Neural progenitor cell (in vitro differentiated cells): ENCODE data around the gene PDK4. TPM values are rescaled to one million over a fixed set of nuclear protein-coding genes. Genes with fewer than 3 reads are reported as not detected.

ENCODE experiments used
- DNase-seq: peaks from one replicate; pipeline ENCODE4 v3.0.0-alpha.2; 2016; ENCODE audit warnings: low spot score
- H2AFZ ChIP-seq: fragments of 200-600 bp; sonication (generic); replicated peaks from 2 replicates; pipeline ENCODE4 v1.6.1; 2016; ENCODE audit warnings: antibody characterized with exemption
- H3F3A ChIP-seq: fragments of 200-600 bp; sonication (generic); 2 replicates; pipeline ENCODE4 v1.6.1; 2016; ENCODE audit warnings: antibody characterized with exemption, low read depth
- H3K27ac ChIP-seq: fragments of 200-600 bp; sonication (generic); 2 replicates; pipeline ENCODE4 v1.5.1; 2016; ENCODE audit warnings: mild to moderate bottlenecking
- H3K27me3 ChIP-seq: fragments of 200-600 bp; sonication (generic); 2 replicates; pipeline ENCODE4 v1.6.1; 2016; ENCODE audit warnings: mild to moderate bottlenecking, moderate library complexity
- H3K36me3 ChIP-seq: fragments of 200-600 bp; sonication (generic); 2 replicates; pipeline ENCODE4 v1.5.1; 2016
- H3K4me1 ChIP-seq: fragments of 200-600 bp; sonication (generic); 2 replicates; pipeline ENCODE4 v1.6.1; 2016; ENCODE audit warnings: mixed run types
- H3K4me2 ChIP-seq: fragments of 200-600 bp; sonication (generic); 2 replicates; pipeline ENCODE4 v1.6.1; 2016
- H3K4me3 ChIP-seq: fragments of 200-600 bp; sonication (generic); 2 replicates; pipeline ENCODE4 v1.5.1; 2016
- H3K79me2 ChIP-seq: fragments of 200-600 bp; sonication (generic); 2 replicates; pipeline ENCODE4 v1.6.1; 2016; ENCODE audit warnings: low read depth
- H3K9ac ChIP-seq: fragments of 200-600 bp; sonication (generic); 2 replicates; pipeline ENCODE4 v1.6.1; 2016
- H3K9me3 ChIP-seq: fragments of 200-600 bp; sonication (generic); 2 replicates; pipeline ENCODE4 v1.5.1; 2016; ENCODE audit warnings: low read depth
- H4K20me1 ChIP-seq: fragments of 200-600 bp; sonication (generic); 2 replicates; pipeline ENCODE4 v1.6.1; 2016; ENCODE audit warnings: low read depth
- H3K27ac Mint-ChIP-seq: 3 replicates; pipeline ENCODE4 v1.8.0; 2021; ENCODE audit warnings: mixed read lengths
- H3K27me3 Mint-ChIP-seq: 2 replicates; pipeline ENCODE4 v1.8.0; 2022; ENCODE audit warnings: low read depth, mild to moderate bottlenecking, inconsistent platforms, moderate library complexity, mixed read lengths; ENCODE audit not compliant: insufficient read depth
- H3K36me3 Mint-ChIP-seq: 3 replicates; pipeline ENCODE4 v1.8.0; 2021; ENCODE audit warnings: mixed read lengths
- H3K4me1 Mint-ChIP-seq: 3 replicates; pipeline ENCODE4 v1.8.0; 2021; ENCODE audit warnings: mixed read lengths
- H3K4me3 Mint-ChIP-seq: 3 replicates; pipeline ENCODE4 v1.8.0; 2021; ENCODE audit warnings: mild to moderate bottlenecking, moderate library complexity, mixed read lengths
- H3K9me3 Mint-ChIP-seq: 3 replicates; pipeline ENCODE4 v1.8.0; 2020; ENCODE audit warnings: mixed read lengths
- CTCF ChIP-seq: fragments of 200-600 bp; sonication (generic); IDR thresholded peaks from 2 replicates; pipeline ENCODE4 v1.5.1; 2017; ENCODE audit warnings: antibody characterized with exemption, mild to moderate bottlenecking
- EZH2 ChIP-seq: fragments of 200-600 bp; sonication (generic); IDR thresholded peaks from 2 replicates; pipeline ENCODE4 v1.6.1; 2017; ENCODE audit warnings: antibody characterized with exemption, mild to moderate bottlenecking, moderate library complexity
- EZH2phosphoT487 ChIP-seq: fragments of 200-600 bp; sonication (generic); IDR thresholded peaks from 2 replicates; pipeline ENCODE4 v1.6.1; 2017; ENCODE audit warnings: antibody characterized with exemption
- total RNA-seq: library from RNA; depleted of rRNA; stranded (reverse); fragments of >200 nt; gene quantifications from 2 replicates; pipeline ENCODE4 v1.2.3, GENCODE V29; 2015; ENCODE audit warnings: low replicate concordance

PDK4 gene
- total RNA-seq, 1 donor from 2014 or later = not detected

DNA sequence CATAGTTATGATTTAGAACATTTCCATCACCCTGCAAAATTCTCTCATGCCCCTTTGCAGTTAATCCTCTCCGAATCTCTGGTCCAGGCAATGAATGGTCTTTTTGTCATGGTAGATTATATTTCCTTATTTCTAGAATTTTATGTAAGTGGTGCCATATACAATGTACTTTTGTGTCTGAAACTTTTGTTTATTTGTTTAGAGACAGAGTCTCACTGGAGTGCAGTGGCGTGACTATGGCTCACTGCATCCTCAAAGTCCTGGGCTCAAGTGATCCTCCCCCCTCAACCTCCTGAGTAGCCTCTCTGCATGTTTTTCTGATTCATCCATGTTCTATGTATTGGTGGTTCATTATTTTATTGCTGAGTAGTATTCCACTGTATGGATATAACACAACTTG is 23.2 kb upstream of the PDK4 start:
- H3K36me3 Mint-ChIP-seq = no peaks in the 10 kb centered on the region

GRCh38 chr7:95614442-95614940 is 18.2 kb upstream of the PDK4 start:
- H3K4me3 ChIP-seq = no peak overlapping the region
- no peaks in the 10 kb centered on the region for H3K9me3 ChIP-seq
- peaks cover 7% of the 10 kb centered on the region for H3K27me3 Mint-ChIP-seq
- no peak overlapping the region for H3K27ac Mint-ChIP-seq
- H4K20me1 ChIP-seq = no peaks in the 10 kb centered on the region
- no peak overlapping the region for H3K4me3 Mint-ChIP-seq
- H3K9ac ChIP-seq = no peak overlapping the region
- H3K79me2 ChIP-seq = no peaks in the 10 kb centered on the region
- H3F3A ChIP-seq = no peaks in the 10 kb centered on the region
- no peaks in the 10 kb centered on the region for H3K4me1 ChIP-seq
- peaks cover 11% of the 10 kb centered on the region for H3K9me3 Mint-ChIP-seq
- H3K4me2 ChIP-seq = no peak overlapping the region
- H3K36me3 ChIP-seq = no peaks in the 10 kb centered on the region
- H2AFZ ChIP-seq = no peak overlapping the region
- no peaks in the 10 kb centered on the region for H3K36me3 Mint-ChIP-seq
- TF ChIP-seq EZH2 (no peak), CTCF (no peak), EZH2phosphoT487 (no peak)
- peaks cover 22% of the 10 kb centered on the region for H3K27me3 ChIP-seq
- no peak overlapping the region for H3K27ac ChIP-seq
- no peak for DNase-seq
- peaks cover 4% of the 10 kb centered on the region for H3K4me1 Mint-ChIP-seq

More for the DNA sequence above, 23.2 kb upstream of the PDK4 start:
- Histone ChIP-seq H2AFZ (no peak overlapping the region), H4K20me1 (no peaks in the 10 kb centered on the region), H3K27me3 (peaks cover 16% of the 10 kb centered on the region), H3K4me1 (no peaks in the 10 kb centered on the region), H3K27ac (no peak overlapping the region), H3K36me3 (no peaks in the 10 kb centered on the region), H3K79me2 (no peaks in the 10 kb centered on the region), H3K4me3 (no peak overlapping the region), H3K9ac (no peak overlapping the region), H3K4me2 (no peak overlapping the region), H3F3A (no peaks in the 10 kb centered on the region), H3K9me3 (no peaks in the 10 kb centered on the region)
- H3K4me3 Mint-ChIP-seq = no peak overlapping the region
- no peak for DNase-seq
- no peaks in the 10 kb centered on the region for H3K4me1 Mint-ChIP-seq
- peaks cover 7% of the 10 kb centered on the region for H3K27me3 Mint-ChIP-seq
- peaks cover 8% of the 10 kb centered on the region for H3K9me3 Mint-ChIP-seq
- TF ChIP-seq CTCF (no peak), EZH2 (no peak), EZH2phosphoT487 (no peak)
- H3K27ac Mint-ChIP-seq = no peak overlapping the region

GRCh38 chr7:95611224-95611623 is 14.9 kb upstream of the PDK4 start:
- TF ChIP-seq EZH2phosphoT487 (no peak), EZH2 (no peak), CTCF (no peak)
- Histone ChIP-seq H3K4me2 (no peak overlapping the region), H3K79me2 (no peaks in the 10 kb centered on the region), H4K20me1 (no peaks in the 10 kb centered on the region), H3K9ac (no peak overlapping the region), H3K36me3 (no peaks in the 10 kb centered on the region), H3K9me3 (no peaks in the 10 kb centered on the region), H3K4me3 (no peak overlapping the region), H3K27ac (no peak overlapping the region), H3K4me1 (peaks cover 6% of the 10 kb centered on the region), H3K27me3 (peaks cover 33% of the 10 kb centered on the region), H2AFZ (no peak overlapping the region), H3F3A (no peaks in the 10 kb centered on the region)
- no peak overlapping the region for H3K4me3 Mint-ChIP-seq
- H3K36me3 Mint-ChIP-seq = no peaks in the 10 kb centered on the region
- no peak overlapping the region for H3K27ac Mint-ChIP-seq
- peaks cover 11% of the 10 kb centered on the region for H3K9me3 Mint-ChIP-seq
- peaks cover 22% of the 10 kb centered on the region for H3K4me1 Mint-ChIP-seq
- DNase-seq = no peak
- peaks cover 4% of the 10 kb centered on the region for H3K27me3 Mint-ChIP-seq
